GM12891 (cell line): Measurements from ENCODE around the gene SDSL.

Experiments used
- PAX5 ChIP-seq: IDR thresholded peaks from 2 replicates; pipeline ENCODE4 v1.6.1; 2011; ENCODE audit warnings: low read length, moderate library complexity, mild to moderate bottlenecking; ENCODE audit not compliant: insufficient read depth, severe bottlenecking
- POLR2A ChIP-seq: IDR thresholded peaks from 2 replicates; pipeline ENCODE4 v1.6.1; 2011; ENCODE audit warnings: low read depth, low read length, control low read depth
- POLR2AphosphoS5 ChIP-seq: IDR thresholded peaks from 2 replicates; pipeline ENCODE4 v1.6.1; 2011; ENCODE audit warnings: low read depth, low read length, control low read depth
- POU2F2 ChIP-seq: IDR thresholded peaks from 2 replicates; pipeline ENCODE4 v1.6.1; 2011; ENCODE audit warnings: low read depth, mild to moderate bottlenecking, control low read depth, low read length, moderate library complexity
- SPI1 ChIP-seq: IDR thresholded peaks from 2 replicates; pipeline ENCODE4 v1.6.1; 2011; ENCODE audit warnings: low read depth, low read length, control low read depth
- TAF1 ChIP-seq: IDR thresholded peaks from 2 replicates; pipeline ENCODE4 v1.6.1; 2011; ENCODE audit warnings: low read depth, low read length, control low read depth

DNA sequence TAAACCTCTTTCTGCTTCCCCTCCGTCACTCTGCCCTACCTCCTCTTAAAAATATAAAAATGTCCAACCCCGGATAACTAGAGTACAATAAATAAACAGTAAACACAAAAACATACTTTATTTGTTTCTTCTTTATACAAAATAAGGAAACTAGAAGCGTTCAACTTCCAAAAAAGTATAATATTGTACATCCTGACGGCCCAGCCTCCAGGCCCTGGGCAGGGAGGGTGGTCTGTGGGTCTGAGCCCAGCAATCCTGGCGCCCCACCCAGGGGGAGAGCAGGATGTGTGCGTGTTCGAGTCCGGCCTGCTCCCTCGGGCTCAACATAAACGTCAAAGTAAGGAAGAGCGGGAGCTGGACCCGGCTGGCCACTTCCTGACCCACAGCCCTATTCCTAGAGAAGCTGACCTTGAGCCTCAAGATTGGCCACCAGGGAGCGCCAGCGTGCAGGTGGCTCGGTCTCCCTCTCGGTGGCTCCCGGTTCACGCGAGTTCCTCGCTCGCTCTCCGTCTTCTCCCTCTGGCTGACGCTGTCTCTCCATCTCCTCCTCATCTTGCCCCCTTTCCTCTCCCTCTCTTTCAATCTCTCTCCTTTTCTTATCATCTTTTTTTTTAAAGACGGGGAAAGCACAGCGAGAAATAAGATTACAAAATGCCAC, 40.1 kb downstream of the SDSL start:
- TF ChIP-seq POLR2A (no peak), POLR2AphosphoS5 (no peak), POU2F2 (no peak), SPI1 (no peak), PAX5 (no peak), TAF1 (no peak)
